GM23338 (cell line): Measurements from ENCODE around the gene ANXA6. TPM values are rescaled to one million over a fixed set of nuclear protein-coding genes. Genes with fewer than 3 reads are reported as not detected.

Experiments used
- ATAC-seq: fragments of 200-7000 bp; cut with Tn5 transposase; 3 replicates; pipeline ENCODE4 v1.9.1; 2020
- DNase-seq: peaks from one replicate; pipeline ENCODE4 v3.0.0-alpha.2; 2015; ENCODE audit warnings: low spot score
- H2AFZ ChIP-seq: fragments of 200-600 bp; sonication (generic); 2 replicates; pipeline ENCODE4 v1.8.0; 2016; ENCODE audit warnings: antibody characterized with exemption, mild to moderate bottlenecking, moderate library complexity
- H3F3A ChIP-seq: fragments of 200-600 bp; sonication (generic); replicated peaks from 2 replicates; pipeline ENCODE4 v1.8.0; 2017; ENCODE audit warnings: antibody characterized with exemption, mixed run types, low read depth
- H3K27ac ChIP-seq: fragments of 200-600 bp; sonication (generic); 2 replicates; pipeline ENCODE4 v1.6.1; 2016; ENCODE audit warnings: low read depth
- H3K27me3 ChIP-seq: fragments of 200-600 bp; sonication (generic); 2 replicates; pipeline ENCODE4 v1.8.0; 2016; ENCODE audit warnings: mild to moderate bottlenecking, mixed run types, moderate library complexity; ENCODE audit not compliant: insufficient read depth
- H3K36me3 ChIP-seq: fragments of 200-600 bp; sonication (generic); 2 replicates; pipeline ENCODE4 v1.8.0; 2016; ENCODE audit warnings: mild to moderate bottlenecking; ENCODE audit not compliant: insufficient read depth
- H3K4me1 ChIP-seq: fragments of 200-600 bp; sonication (generic); 2 replicates; pipeline ENCODE4 v1.8.0; 2016; ENCODE audit warnings: mild to moderate bottlenecking, moderate library complexity; ENCODE audit not compliant: insufficient read depth
- H3K4me2 ChIP-seq: fragments of 200-600 bp; sonication (generic); 2 replicates; pipeline ENCODE4 v1.7.1; 2017; ENCODE audit warnings: mixed run types
- H3K4me3 ChIP-seq: fragments of 200-600 bp; sonication (generic); 2 replicates; pipeline ENCODE4 v1.6.1; 2016; ENCODE audit warnings: mixed run types
- H3K79me2 ChIP-seq: fragments of 200-600 bp; sonication (generic); replicated peaks from 2 replicates; pipeline ENCODE4 v1.8.0; 2017; ENCODE audit warnings: mild to moderate bottlenecking; ENCODE audit not compliant: insufficient read depth
- H3K9me2 ChIP-seq: fragments of 200-600 bp; sonication (generic); 2 replicates; pipeline ENCODE4 v1.8.0; 2017; ENCODE audit not compliant: insufficient read depth
- H4K20me1 ChIP-seq: fragments of 200-600 bp; sonication (generic); replicated peaks from 2 replicates; pipeline ENCODE4 v1.8.0; 2017; ENCODE audit warnings: mild to moderate bottlenecking; ENCODE audit not compliant: insufficient read depth
- H3K27ac Mint-ChIP-seq: 2 replicates; pipeline ENCODE4 v1.8.0; 2020; ENCODE audit warnings: inconsistent platforms, mild to moderate bottlenecking, moderate library complexity, mixed read lengths
- H3K27me3 Mint-ChIP-seq: 3 replicates; pipeline ENCODE4 v1.8.0; 2022; ENCODE audit warnings: low read depth, mild to moderate bottlenecking, moderate library complexity, mixed read lengths, inconsistent platforms; ENCODE audit not compliant: insufficient read depth, poor library complexity
- H3K36me3 Mint-ChIP-seq: 3 replicates; pipeline ENCODE4 v1.8.0; 2021; ENCODE audit warnings: low read depth, mild to moderate bottlenecking, inconsistent platforms, moderate library complexity, mixed read lengths
- H3K4me1 Mint-ChIP-seq: 3 replicates; pipeline ENCODE4 v1.8.0; 2020; ENCODE audit warnings: mild to moderate bottlenecking, inconsistent platforms, mixed read lengths
- H3K4me3 Mint-ChIP-seq: 3 replicates; pipeline ENCODE4 v1.8.0; 2021; ENCODE audit warnings: moderate library complexity, mild to moderate bottlenecking, inconsistent platforms, mixed read lengths
- H3K9me3 Mint-ChIP-seq: 3 replicates; pipeline ENCODE4 v1.8.0; 2020; ENCODE audit warnings: moderate library complexity, mild to moderate bottlenecking, inconsistent platforms, mixed read lengths
- CREB1 ChIP-seq: fragments of 250-450 bp; sonication (Bioruptor Pico); IDR thresholded peaks from 2 replicates; pipeline ENCODE4 v1.5.0; 2020; ENCODE audit warnings: low read depth, mild to moderate bottlenecking, moderate library complexity
- EZH2phosphoT487 ChIP-seq: fragments of 200-600 bp; sonication (generic); IDR thresholded peaks from one replicate; pipeline ENCODE4 v1.8.1; 2018; ENCODE audit warnings: antibody characterized with exemption; ENCODE audit not compliant: unreplicated experiment
- JUNB ChIP-seq: IDR thresholded peaks from one replicate; pipeline ENCODE4 v1.6.1; 2016; ENCODE audit warnings: antibody characterized with exemption; ENCODE audit not compliant: unreplicated experiment
- POLR2AphosphoS5 ChIP-seq: IDR thresholded peaks from 2 replicates; pipeline ENCODE4 v1.6.1; 2016; ENCODE audit warnings: antibody characterized with exemption, low read depth
- STAT1 ChIP-seq: IDR thresholded peaks from one replicate; pipeline ENCODE4 v1.6.1; 2016; ENCODE audit warnings: antibody characterized with exemption; ENCODE audit not compliant: unreplicated experiment
- ZNF114 ChIP-seq: fragments of 250-450 bp; sonication (Bioruptor Pico); IDR thresholded peaks from 2 replicates; pipeline ENCODE4 v1.5.0; 2020; ENCODE audit warnings: mild to moderate bottlenecking, moderate library complexity
- polyA plus RNA-seq: library from polyadenylated mRNA; unstranded; fragments of >200 nt; fragmentation: Nextera tagmentation; extraction: Ambion mirVana; gene quantifications from 2 replicates; pipeline ENCODE4 v1.2.1, GENCODE V29; 2016
- total RNA-seq: library from RNA; depleted of rRNA; stranded (reverse); fragments of >200 nt; shearing (Covaris generic); gene quantifications from 2 replicates; pipeline ENCODE4 v1.2.3, GENCODE V29; 2014
- TF ChIP-seq, protein P1 (sequence below): fragments of 250-450 bp; sonication (Bioruptor Pico); IDR thresholded peaks from 2 replicates; pipeline ENCODE4 v1.5.0; 2020; ENCODE audit warnings: mild to moderate bottlenecking, moderate library complexity
- TF ChIP-seq, protein P2 (sequence below): IDR thresholded peaks from 2 replicates; pipeline ENCODE4 v1.6.1; 2016; ENCODE audit warnings: antibody characterized with exemption

ANXA6 gene
- total and polyA plus RNA-seq, 2 experiments from 2014 or later = 26.5 to 110 TPM

DNA sequence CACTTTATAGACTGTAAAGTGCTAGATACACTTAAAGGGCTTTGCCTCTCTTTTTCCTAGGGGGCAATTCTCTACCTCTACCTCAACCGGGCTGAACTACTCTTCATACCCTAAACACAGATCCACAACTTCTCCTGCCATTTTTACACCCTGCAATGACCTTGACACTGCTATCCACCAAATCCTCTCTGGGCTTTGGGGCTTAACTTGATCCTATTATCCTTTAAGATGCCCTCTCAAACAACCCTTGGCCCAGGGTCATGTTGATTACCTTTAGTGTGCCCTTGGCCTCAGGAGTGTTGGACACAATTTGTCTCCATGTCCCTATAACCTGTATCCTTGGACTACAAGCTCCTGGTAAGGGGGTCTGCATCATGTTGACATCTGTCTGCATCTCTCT, 19.5 kb downstream of the ANXA6 start (continued):
- TF ChIP-seq, protein P1, sequence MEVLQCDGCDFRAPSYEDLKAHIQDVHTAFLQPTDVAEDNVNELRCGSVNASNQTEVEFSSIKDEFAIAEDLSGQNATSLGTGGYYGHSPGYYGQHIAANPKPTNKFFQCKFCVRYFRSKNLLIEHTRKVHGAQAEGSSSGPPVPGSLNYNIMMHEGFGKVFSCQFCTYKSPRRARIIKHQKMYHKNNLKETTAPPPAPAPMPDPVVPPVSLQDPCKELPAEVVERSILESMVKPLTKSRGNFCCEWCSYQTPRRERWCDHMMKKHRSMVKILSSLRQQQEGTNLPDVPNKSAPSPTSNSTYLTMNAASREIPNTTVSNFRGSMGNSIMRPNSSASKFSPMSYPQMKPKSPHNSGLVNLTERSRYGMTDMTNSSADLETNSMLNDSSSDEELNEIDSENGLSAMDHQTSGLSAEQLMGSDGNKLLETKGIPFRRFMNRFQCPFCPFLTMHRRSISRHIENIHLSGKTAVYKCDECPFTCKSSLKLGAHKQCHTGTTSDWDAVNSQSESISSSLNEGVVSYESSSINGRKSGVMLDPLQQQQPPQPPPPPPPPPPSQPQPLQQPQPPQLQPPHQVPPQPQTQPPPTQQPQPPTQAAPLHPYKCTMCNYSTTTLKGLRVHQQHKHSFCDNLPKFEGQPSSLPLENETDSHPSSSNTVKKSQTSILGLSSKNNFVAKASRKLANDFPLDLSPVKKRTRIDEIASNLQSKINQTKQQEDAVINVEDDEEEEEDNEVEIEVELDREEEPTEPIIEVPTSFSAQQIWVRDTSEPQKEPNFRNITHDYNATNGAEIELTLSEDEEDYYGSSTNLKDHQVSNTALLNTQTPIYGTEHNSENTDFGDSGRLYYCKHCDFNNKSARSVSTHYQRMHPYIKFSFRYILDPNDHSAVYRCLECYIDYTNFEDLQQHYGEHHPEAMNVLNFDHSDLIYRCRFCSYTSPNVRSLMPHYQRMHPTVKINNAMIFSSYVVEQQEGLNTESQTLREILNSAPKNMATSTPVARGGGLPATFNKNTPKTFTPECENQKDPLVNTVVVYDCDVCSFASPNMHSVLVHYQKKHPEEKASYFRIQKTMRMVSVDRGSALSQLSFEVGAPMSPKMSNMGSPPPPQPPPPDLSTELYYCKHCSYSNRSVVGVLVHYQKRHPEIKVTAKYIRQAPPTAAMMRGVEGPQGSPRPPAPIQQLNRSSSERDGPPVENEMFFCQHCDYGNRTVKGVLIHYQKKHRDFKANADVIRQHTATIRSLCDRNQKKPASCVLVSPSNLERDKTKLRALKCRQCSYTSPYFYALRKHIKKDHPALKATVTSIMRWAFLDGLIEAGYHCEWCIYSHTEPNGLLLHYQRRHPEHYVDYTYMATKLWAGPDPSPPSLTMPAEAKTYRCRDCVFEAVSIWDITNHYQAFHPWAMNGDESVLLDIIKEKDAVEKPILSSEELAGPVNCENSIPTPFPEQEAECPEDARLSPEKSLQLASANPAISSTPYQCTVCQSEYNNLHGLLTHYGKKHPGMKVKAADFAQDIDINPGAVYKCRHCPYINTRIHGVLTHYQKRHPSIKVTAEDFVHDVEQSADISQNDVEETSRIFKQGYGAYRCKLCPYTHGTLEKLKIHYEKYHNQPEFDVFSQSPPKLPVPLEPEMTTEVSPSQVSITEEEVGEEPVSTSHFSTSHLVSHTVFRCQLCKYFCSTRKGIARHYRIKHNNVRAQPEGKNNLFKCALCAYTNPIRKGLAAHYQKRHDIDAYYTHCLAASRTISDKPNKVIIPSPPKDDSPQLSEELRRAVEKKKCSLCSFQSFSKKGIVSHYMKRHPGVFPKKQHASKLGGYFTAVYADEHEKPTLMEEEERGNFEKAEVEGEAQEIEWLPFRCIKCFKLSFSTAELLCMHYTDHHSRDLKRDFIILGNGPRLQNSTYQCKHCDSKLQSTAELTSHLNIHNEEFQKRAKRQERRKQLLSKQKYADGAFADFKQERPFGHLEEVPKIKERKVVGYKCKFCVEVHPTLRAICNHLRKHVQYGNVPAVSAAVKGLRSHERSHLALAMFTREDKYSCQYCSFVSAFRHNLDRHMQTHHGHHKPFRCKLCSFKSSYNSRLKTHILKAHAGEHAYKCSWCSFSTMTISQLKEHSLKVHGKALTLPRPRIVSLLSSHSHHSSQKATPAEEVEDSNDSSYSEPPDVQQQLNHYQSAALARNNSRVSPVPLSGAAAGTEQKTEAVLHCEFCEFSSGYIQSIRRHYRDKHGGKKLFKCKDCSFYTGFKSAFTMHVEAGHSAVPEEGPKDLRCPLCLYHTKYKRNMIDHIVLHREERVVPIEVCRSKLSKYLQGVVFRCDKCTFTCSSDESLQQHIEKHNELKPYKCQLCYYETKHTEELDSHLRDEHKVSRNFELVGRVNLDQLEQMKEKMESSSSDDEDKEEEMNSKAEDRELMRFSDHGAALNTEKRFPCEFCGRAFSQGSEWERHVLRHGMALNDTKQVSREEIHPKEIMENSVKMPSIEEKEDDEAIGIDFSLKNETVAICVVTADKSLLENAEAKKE (CRISPR knock-in tag) = no peak
- TF ChIP-seq ZNF114 (no peak), STAT1 (no peak), JUNB (no peak), CREB1 (no peak)

DNA sequence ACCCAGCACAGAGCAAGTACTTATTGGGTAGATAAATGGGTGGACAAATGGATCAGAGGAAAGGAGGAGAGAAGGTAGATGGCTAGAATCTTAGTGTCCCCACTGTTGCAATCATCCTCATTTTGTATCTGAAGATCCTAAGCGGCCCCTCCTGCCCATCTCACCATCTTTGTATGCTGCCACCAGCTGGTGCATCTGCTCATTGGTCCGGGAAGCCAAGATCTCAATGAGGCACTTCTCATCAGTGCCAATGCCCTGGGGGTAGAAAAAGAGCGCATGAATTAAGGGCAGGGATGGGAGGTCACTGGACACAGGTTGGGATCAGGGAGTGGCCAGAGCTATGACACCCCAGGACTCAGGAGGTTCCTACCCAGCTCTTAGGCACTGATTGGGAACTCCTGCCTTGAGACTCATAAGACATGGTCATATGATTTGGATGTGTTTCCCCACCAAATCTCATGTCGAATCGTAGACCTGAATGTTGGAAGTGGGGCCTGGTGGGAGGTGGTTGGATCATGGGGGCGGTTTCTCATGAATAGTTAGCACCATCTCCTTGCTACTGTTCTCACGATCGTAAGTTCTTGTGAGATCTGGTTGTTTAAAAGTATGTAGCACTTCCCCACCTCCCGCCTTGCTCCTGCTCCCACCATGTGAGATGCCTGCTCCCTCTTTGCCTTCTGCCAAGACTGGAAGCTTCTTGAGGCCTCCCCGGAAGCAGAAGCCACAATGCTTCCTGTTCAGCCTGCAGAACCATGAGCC, 20.3 kb downstream of the ANXA6 start:
- Histone ChIP-seq H4K20me1 (peaks cover 6% of the 10 kb centered on the region; the same call in 1 of the 2 replicates), H3K4me1 (peaks cover 12% of the 10 kb centered on the region), H3K4me3 (no peak overlapping the region), H3K79me2 (0 out of 2 replicates have a peak, but pooled peaks cover 3% of the 10 kb centered on the region), H3F3A (no peaks in the 10 kb centered on the region), H3K36me3 (peaks cover 17% of the 10 kb centered on the region), H3K27ac (no peak overlapping the region), H2AFZ (no peak overlapping the region), H3K9me2 (no peaks in the 10 kb centered on the region), H3K4me2 (no peak overlapping the region), H3K27me3 (no peaks in the 10 kb centered on the region)
- H3K4me3 Mint-ChIP-seq = no peak overlapping the region
- TF ChIP-seq EZH2phosphoT487 = no peak
- no peak for TF ChIP-seq POLR2AphosphoS5
- TF ChIP-seq, protein P2, sequence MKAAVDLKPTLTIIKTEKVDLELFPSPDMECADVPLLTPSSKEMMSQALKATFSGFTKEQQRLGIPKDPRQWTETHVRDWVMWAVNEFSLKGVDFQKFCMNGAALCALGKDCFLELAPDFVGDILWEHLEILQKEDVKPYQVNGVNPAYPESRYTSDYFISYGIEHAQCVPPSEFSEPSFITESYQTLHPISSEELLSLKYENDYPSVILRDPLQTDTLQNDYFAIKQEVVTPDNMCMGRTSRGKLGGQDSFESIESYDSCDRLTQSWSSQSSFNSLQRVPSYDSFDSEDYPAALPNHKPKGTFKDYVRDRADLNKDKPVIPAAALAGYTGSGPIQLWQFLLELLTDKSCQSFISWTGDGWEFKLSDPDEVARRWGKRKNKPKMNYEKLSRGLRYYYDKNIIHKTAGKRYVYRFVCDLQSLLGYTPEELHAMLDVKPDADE = no peak
- peaks cover 15% of the 10 kb centered on the region for H3K4me1 Mint-ChIP-seq
- no peak overlapping the region for H3K27ac Mint-ChIP-seq
- DNase-seq = no peak
- ATAC-seq = no peak
- peaks cover 22% of the 10 kb centered on the region for H3K36me3 Mint-ChIP-seq
- H3K9me3 Mint-ChIP-seq = no peaks in the 10 kb centered on the region
- H3K27me3 Mint-ChIP-seq = peaks cover 8% of the 10 kb centered on the region
